HG03460 (cell line): ENCODE data around the gene CD63.
A peak's percentile ranks its signal among the peaks of the same experiment; 100 is the strongest.

Experiments used
- ATAC-seq: cut with Tn5 transposase; IDR thresholded peaks from one replicate; pipeline ENCODE4 v1.9.1; 2021; ENCODE audit not compliant: unreplicated experiment

The CD63 gene

DNA sequence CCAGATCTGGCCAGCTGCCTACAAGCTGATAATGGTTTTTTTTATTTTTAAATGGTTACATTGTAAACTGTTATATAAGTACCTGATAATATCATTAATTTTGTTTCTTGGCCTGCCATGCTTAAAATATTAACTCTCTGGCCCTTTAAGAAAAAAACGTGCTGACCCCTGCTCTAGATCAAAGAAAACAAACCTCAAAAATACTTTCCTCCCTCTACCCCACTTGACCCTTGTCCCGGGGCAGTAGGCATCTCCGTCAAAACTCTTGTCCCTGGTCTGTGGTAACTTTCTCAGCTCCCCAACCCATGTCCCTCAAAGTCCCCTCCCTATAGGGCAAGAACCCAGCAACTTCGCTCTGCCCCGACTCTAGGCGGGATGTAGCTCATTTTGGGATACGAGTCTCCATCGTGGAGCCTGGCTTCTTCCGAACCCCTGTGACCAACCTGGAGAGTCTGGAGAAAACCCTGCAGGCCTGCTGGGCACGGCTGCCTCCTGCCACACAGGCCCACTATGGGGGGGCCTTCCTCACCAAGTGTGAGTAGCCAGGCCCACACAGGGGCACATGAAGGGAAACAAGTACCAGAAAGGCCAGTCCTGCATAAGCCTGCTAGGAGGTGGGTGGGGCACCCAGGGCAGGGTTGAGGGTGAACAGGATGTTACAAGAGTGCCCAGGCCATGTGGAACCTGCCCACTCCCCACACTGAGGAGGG is 5.1 kb downstream of the CD63 start:
- ATAC-seq, result no peak

GRCh38 chr12:55722948-55723347 is 5.9 kb downstream of the CD63 start:
- no peak for ATAC-seq

GRCh38 chr12:55721601-55722213 is 7.1 kb downstream of the CD63 start:
- ATAC-seq, result no peak

GRCh38 chr12:55720894-55721444 is 7.8 kb downstream of the CD63 start:
- no peak for ATAC-seq

GRCh38 chr12:55720071-55720564 is 8.7 kb downstream of the CD63 start, which contains the start of gene RDH5:
Gene RDH5, plus strand, starts transcription at chr12:55720393. Its CDS starts 792 bp downstream, at chr12:55721185.
- no peak for ATAC-seq

GRCh38 chr12:55719371-55719770 is 9.4 kb downstream of the CD63 start:
- ATAC-seq, result no peak

DNA sequence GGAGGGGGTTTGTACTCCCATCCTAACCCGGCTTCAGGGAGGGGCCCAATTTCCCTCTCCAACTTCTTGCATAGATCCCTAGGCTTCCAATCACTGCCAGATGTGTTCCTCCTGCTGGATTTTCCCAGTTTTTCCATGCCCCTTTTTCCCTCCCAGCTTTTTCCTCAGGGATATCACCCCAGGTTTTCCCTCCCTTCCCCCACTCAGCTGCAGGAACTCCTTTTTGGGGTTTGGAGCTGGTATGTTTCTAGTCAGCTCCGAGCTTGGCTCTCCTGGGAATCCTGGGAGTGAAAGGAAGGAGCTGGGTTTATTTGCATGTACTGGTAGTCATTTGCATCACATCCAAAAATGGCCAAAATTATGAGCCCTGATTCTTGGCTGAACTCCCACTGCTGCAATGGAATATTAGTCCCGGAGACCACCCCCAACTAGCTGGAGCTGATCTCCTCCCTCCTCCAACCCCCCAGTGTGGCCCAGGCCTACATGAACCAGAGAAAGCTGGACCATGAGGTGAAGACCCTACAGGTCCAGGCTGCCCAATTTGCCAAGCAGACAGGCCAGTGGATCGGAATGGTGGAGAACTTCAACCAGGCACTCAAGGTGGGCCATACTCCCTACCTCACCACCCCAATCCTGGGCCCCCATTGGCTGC is 10.1 kb downstream of the CD63 start:
- ATAC-seq, result no peak

DNA sequence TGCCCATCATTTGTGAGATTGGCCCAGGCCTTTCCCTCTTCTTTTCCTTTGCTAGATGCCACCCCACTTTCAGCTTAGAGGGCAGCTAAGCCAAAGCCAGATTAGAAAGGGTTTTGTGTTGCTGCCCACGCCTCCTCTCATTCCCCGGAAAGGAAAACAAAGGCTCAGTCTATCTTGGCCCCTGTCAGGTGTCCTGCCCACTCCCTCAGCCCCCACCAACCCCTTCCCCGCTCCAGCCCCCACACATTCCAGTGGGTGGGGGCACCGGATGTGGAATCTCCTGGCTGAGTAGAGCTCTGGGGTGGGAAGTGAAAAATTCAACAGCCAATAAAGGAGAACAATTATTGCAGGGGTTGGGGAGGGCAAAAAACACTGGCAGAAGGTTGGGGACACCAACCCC is 10.8 kb downstream of the CD63 start:
- no peak for ATAC-seq

DNA sequence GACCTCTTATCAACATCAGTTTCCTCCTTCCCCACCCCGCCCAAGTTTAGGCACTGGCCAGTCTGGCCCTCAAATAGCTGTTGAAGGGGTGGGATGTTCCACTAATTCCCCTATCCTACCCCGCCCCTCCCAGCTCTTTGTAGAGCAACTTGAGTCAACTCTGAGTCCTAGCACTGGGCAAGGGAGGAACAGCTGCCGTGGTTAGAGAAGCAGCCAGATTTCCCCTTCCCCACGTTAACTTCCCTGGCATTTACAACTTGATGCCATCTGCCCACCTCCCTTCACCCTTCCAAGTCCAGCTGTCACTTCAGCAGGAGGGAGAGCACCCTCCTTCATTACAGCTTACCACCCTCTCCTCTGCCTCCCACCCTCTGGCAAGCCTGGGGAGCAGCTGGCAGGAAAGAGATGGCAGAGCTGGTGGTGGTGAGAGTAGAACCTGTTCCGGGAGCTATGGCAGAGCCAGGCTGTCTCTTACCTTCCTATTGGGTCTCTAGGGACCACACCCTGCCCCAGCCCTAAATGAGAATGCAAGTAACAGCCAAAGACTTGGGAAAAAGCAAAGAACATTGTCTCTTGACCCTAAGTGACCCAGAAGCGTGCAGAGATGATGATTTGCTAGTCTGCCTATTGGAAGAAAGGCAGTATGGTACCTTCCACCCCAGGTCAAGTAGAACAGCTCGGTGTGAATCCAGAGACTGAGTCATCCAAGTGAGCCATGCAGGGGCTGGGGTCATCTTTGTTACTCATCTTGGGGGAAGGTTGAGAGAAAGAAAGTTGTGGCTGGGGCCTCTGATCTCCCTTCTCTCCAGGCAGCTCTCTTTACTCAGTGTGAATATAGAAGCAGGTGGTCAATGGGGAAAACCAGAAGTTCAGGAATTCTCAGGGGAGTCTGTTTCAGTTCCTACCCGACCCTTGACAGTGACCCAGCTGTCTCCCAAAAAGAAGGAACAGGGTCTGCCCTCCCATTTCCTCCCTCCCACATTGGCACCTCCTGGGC is 11.5 kb downstream of the CD63 start:
- ATAC-seq, result no peak

GRCh38 chr12:55716582-55716957 is 12.2 kb downstream of the CD63 start:
- no peak for ATAC-seq

DNA sequence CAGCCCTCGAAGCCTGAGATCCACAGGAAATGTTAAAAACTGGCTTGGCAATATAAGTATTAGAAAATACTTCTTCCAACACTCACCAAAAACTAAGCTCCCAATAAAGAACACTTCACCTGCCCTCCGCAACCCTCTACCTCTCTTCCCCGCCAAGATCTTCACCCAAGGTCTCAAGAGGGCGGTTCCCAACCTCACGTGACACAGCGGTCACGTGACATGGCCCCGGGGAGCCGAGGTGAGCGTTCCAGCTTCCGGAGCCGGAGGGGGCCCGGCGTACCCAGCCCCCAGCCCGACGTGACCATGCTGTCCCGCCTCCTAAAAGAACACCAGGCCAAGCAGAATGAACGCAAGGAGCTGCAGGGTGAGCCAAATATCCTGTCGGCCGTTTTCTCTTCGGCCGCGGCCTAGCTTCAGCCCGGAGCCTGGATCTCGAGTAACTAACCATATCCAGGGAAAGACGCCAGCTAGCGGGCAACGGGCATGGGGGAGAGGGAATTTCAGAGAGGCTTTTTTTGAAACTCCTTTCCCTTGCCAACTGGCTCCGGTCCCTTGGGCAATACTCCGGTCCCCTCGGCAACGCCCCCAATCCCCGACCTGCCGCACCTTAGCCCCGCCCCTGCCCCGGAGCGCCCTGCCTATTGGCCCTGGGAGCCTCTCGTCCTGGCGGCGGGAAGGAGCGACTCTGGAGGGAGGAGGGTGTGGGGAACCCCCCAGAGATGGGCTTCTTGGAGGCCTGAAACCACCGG is 12.8 kb downstream of the CD63 start, which contains the start of gene BLOC1S1:
Gene BLOC1S1, plus strand, starts transcription at position 214 of the 749 bp plus-strand sequence. Its CDS starts 6 bp downstream, at position 220.
- peak; percentile 97 for ATAC-seq

DNA sequence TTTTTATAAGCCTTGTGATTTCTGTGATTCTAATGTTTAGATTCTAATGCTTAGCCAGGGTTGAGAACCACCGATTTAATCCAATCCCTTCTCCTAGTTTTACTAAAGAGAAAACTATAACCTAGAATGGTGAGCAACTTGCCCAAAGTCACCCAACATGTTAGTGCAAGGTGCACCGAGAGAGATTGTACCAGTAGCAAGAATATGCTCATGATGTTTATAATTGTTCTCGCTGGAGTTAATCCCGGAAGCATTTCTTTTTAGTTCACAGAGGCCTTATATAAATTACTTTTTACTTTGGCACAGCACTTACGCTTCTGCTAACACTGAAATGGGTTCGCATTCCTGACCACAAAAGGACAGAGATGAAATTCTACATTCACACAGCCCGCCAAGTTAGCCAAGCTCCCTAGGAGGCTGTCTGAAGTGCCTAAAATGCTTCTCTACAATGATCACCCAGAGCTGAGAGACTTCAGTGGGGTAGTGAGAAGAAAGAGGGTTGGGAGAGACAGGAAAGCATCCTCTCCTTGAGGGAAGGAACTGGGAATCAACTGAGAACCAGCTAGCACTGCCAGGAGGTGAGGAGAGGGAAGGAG is 13.5 kb downstream of the CD63 start:
- ATAC-seq, result no peak

GRCh38 chr12:55713721-55714120 is 15.1 kb downstream of the CD63 start:
- ATAC-seq, result no peak

DNA sequence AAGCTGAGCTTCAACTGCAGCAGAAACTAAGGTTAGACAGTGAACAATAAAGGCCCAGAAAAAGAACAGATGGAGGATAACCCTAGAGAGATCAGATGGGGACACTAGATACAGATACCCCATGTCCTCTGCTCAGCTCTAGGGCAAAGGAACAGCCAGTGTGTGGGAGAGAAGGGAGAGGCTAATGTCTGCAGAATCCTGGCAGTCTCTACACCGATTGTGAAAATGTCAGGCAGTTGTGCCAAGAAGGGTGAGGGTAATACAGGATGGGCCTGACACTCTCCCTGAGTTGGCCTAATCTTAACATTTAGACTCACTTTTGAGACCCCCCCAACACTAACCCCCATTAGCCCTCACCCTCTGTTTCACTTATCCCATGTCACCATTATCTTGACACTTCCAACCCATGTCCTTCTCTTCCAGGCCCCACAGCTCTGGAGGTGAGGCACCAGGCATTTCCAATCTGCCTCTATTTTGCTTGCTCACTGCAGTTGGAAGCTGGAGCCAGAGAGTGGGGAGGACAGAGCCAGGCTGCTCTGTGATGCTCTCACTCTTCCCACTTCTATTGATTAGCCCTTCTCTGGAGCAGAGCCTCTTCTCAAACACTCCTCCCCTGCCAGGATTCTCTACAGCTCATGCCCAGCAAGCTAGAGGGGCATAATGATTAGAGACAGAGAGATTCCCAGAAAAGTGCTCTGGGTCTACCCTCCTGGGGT is 16.0 kb downstream of the CD63 start:
- no peak for ATAC-seq

- no peak for ATAC-seq
These were observed 16.8 kb downstream of the CD63 start for GRCh38 chr12:55711786-55712553.

DNA sequence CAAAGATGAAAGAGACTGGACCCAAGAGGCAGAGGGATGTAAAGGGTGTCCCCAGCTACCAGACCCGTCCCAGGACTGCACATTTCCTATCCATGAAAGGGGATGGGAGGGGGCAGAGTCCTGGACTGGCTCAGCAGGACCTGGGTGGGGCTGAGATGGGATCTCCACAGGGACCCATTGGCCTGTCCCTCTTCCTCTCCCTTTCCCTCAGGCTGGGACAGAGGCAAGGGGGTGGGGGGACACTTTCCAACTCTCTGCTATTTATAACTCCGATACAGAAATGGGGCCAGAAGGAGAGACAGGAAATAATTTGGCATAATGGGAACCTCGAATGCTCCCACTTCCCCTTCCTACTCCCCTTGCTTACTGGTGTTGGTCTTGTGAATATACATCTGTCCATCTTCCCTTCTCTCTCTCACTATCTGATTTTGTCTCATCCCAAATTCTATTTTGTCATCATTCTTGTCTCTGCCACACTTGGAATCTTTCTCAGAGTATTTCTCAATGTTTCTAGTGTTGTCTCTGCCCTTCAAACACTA is 20.0 kb downstream of the CD63 start:
- no peak for ATAC-seq

- ATAC-seq, result peak; percentile 62
These were observed 20.7 kb downstream of the CD63 start, which contains the start of gene ITGA7 for GRCh38 chr12:55707841-55708694. Gene ITGA7, minus strand, starts transcription at chr12:55707904. Its CDS starts 222 bp downstream, at chr12:55707682.
